ENCODE results near the gene ANKRD52.
"Not testable (repeated sequence)": the region's sequence is repeated elsewhere in the genome, so short reads cannot be mapped to it uniquely, and the experiment has no call there.

The ANKRD52 gene

DNA sequence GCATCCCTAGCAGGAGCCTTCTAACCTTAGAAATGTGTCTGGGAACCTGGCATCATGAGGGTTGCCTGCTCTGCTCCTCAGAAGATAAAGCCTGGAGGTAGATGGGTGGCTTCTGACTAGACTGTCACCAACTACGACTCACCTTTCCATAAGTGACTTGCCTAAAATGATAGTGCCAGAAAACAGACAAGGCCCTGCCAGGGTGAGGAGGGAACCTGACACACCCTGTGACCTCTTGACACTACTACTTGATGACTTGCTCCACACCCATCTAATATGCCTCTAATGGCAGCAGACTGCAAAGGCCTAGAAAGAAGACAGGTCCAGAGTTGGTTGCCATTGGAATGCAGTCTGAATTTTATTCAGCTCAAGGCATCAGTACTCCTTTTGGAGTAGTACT, 45.8 kb downstream of the ANKRD52 start:
- 92 to 94% methylated on average over 1 of the region's 1 CpG for WGBS, 2 experiments
- Histone ChIP-seq H3K4me3 (ENCODE audit: insufficient read depth, low read depth, low read length) (no peak overlapping the region), H3K27me3 (ENCODE audit: control insufficient read depth, insufficient read depth, low read length, poor library complexity, severe bottlenecking) (no peaks in the 10 kb centered on the region), H3K27ac (ENCODE audit: insufficient read depth, low read depth, low read length, poor library complexity, severe bottlenecking) (no peak overlapping the region), H3K36me3 (ENCODE audit: control insufficient read depth, insufficient read depth, low read length) (peaks cover 59% of the 10 kb centered on the region), H3K4me1 (ENCODE audit: control insufficient read depth, insufficient read depth, low read length) (no peaks in the 10 kb centered on the region), H3K9me3 (ENCODE audit: control insufficient read depth, low read length) (no peaks in the 10 kb centered on the region)

DNA sequence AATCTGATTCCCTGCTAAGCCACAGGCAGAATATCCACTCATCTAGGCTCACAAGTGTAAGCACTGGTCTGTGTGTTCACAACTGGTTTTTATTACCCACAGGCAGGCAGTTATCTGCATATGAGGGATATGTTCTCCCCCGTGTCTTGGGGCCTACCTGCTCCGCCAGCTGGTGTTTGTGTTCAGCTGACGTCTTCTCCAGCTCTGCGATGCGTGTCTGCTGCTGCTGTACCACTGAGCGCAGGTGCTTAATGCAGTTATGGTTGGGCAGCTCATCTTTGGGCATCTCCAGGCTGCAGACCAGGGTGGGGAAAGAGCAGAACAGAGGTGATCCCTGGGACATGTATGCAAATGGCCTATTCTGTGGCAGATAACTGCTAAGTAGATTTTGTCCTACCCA, 50.2 kb downstream of the ANKRD52 start:
- Histone ChIP-seq H3K9me3 (ENCODE audit: control insufficient read depth, low read length) (no peaks in the 10 kb centered on the region), H3K36me3 (ENCODE audit: control insufficient read depth, insufficient read depth, low read length) (peaks cover 65% of the 10 kb centered on the region), H3K4me1 (ENCODE audit: control insufficient read depth, insufficient read depth, low read length) (no peaks in the 10 kb centered on the region), H3K27me3 (ENCODE audit: control insufficient read depth, insufficient read depth, low read length, poor library complexity, severe bottlenecking) (no peaks in the 10 kb centered on the region), H3K4me3 (ENCODE audit: insufficient read depth, low read depth, low read length) (no peak overlapping the region), H3K27ac (ENCODE audit: insufficient read depth, low read depth, low read length, poor library complexity, severe bottlenecking) (no peak overlapping the region)
- 96 to 98% methylated on average over 6 of the region's 6 CpGs for WGBS, 2 experiments

DNA sequence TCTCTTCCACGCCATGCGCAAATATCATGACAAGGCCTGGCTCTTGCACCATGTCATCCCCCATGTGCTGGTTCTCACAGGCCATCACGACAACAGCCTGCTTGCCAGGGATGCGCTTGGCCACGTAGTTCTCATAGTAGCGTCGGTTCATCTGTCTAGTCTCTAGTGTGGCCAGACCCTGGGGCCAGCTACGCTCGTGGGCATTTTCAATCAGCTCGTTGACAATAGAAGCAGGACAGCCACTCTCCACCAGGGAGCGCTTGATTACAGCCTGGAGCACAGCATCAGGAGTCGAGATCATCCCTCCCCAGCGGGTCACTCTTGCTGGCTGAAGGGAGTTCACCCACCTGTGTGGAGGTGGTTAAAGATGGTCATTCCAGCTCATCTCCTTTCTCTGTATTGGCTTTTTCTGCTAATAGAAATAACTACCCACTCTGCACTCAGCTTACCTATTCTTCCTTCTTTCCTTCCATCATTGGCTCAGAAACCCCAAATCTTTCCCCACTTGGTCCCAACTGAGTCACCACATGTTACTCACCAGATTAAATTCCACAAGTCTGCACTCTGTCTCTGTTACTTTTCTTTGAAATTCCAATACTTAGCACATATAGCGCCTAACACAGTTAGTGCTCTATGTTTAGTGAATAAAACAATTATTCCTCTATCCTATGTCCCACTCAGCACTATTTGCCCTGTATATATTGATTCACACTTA, 51.6 kb downstream of the ANKRD52 start:
- Histone ChIP-seq H3K36me3 (ENCODE audit: control insufficient read depth, insufficient read depth, low read length) (peaks cover 55% of the 10 kb centered on the region), H3K9me3 (ENCODE audit: control insufficient read depth, low read length) (no peaks in the 10 kb centered on the region), H3K4me3 (ENCODE audit: insufficient read depth, low read depth, low read length) (no peak overlapping the region), H3K27ac (ENCODE audit: insufficient read depth, low read depth, low read length, poor library complexity, severe bottlenecking) (no peak overlapping the region), H3K4me1 (ENCODE audit: control insufficient read depth, insufficient read depth, low read length) (no peaks in the 10 kb centered on the region), H3K27me3 (ENCODE audit: control insufficient read depth, insufficient read depth, low read length, poor library complexity, severe bottlenecking) (no peaks in the 10 kb centered on the region)
- WGBS, 2 experiments: 80 to 82% methylated on average over 14 of the region's 14 CpGs

DNA sequence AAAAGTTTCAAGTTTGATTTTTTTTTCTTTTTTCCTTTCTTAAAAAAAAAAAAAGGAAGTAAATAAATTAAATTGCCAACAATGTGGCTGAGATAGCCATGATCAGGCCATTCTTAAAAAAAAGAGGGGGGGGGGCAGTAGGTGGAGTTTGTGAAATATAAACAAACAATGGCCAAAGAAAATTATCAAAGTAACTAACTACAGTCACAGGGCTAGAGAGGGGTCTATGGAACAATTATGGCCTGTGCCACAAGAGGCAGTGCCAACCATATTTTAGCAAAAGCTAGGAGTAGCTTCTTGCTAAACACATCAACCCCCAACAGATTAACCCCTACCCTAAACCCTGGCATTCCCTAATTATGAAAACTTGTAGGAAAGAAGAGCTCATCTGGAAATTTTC, 52.7 kb downstream of the ANKRD52 start:
- H3K9me3 ChIP-seq (ENCODE audit: control insufficient read depth, low read length): no peaks in the 10 kb centered on the region
- H3K27ac ChIP-seq (ENCODE audit: insufficient read depth, low read depth, low read length, poor library complexity, severe bottlenecking): no peak overlapping the region
- H3K27me3 ChIP-seq (ENCODE audit: control insufficient read depth, insufficient read depth, low read length, poor library complexity, severe bottlenecking): no peaks in the 10 kb centered on the region
- H3K4me3 ChIP-seq (ENCODE audit: insufficient read depth, low read depth, low read length): no peak overlapping the region
- peaks cover 51% of the 10 kb centered on the region for H3K36me3 ChIP-seq (ENCODE audit: control insufficient read depth, insufficient read depth, low read length)
- H3K4me1 ChIP-seq (ENCODE audit: control insufficient read depth, insufficient read depth, low read length): no peaks in the 10 kb centered on the region

DNA sequence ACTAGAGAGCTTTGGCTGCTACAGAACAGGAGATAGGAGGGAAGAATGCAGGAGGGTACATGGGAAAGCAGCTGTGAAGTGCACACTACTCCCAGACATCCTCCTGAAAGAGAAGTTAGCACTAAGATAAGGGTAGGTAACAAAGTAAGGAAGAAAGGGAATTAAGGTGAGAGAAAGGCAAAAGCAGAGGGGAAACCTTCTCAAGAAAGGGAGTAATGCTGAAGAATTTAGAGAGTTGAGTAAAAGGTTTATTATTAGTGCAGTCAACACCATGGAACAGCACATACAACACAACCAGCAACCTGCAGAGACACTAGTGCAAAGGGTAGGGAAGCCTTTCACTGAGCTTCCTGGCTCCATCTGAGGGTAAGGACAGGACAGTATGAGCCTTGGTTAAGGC, 53.9 kb downstream of the ANKRD52 start:
- Histone ChIP-seq H3K9me3 (ENCODE audit: control insufficient read depth, low read length) (no peaks in the 10 kb centered on the region), H3K4me3 (ENCODE audit: insufficient read depth, low read depth, low read length) (no peak overlapping the region), H3K27me3 (ENCODE audit: control insufficient read depth, insufficient read depth, low read length, poor library complexity, severe bottlenecking) (no peaks in the 10 kb centered on the region), H3K27ac (ENCODE audit: insufficient read depth, low read depth, low read length, poor library complexity, severe bottlenecking) (no peak overlapping the region), H3K36me3 (ENCODE audit: control insufficient read depth, insufficient read depth, low read length) (peaks cover 41% of the 10 kb centered on the region), H3K4me1 (ENCODE audit: control insufficient read depth, insufficient read depth, low read length) (no peaks in the 10 kb centered on the region)

DNA sequence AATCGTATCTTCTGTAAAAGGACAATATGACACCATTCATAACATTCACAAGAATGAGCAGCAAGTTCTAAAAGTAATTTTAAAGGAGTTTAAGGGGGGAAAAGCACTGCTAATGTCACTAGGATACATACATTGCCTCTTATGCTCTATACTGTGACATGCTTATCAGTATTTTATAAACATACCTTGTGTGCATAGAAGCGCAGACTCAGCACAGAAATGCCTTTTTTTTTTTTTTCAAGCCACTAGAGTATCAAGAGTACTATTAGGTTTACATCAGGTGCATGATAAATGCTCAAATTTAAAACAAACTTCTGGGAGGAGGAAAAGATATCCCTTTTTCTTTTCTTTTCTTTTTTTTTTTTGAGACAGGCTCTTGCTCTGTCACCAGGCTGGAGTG, 55.3 kb downstream of the ANKRD52 start:
- H3K4me3 ChIP-seq (ENCODE audit: insufficient read depth, low read depth, low read length): no peak overlapping the region
- H3K27me3 ChIP-seq (ENCODE audit: control insufficient read depth, insufficient read depth, low read length, poor library complexity, severe bottlenecking): no peaks in the 10 kb centered on the region
- WGBS, 2 experiments: 88 to 95% methylated on average over 1 to 2 of the region's 2 CpGs
- H3K27ac ChIP-seq (ENCODE audit: insufficient read depth, low read depth, low read length, poor library complexity, severe bottlenecking): no peak overlapping the region
- H3K36me3 ChIP-seq (ENCODE audit: control insufficient read depth, insufficient read depth, low read length): peaks cover 30% of the 10 kb centered on the region
- H3K9me3 ChIP-seq (ENCODE audit: control insufficient read depth, low read length): no peaks in the 10 kb centered on the region
- H3K4me1 ChIP-seq (ENCODE audit: control insufficient read depth, insufficient read depth, low read length): no peaks in the 10 kb centered on the region

DNA sequence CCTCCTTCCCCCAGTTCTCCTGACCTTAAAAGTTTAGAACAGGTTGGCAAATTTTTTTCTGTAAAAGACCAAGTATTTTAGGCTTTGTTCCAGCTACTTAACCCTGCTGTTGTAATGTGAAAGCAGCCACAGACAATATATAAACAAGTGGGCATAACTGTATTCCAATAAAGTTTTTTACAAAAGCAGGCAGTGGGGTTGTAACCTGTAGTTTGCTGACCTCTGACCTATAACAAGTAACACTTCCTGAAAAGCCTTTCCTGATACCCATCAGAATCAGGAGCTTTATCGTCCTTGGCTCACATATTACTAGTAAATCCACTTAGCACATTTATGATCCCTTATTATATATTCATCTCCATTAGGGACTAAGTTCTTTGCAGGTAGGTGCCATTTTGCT, 55.8 kb downstream of the ANKRD52 start:
- WGBS, 2 experiments: 79 to 89% methylated on average over 1 of the region's 1 CpG
- H3K4me1 ChIP-seq (ENCODE audit: control insufficient read depth, insufficient read depth, low read length): no peaks in the 10 kb centered on the region
- H3K36me3 ChIP-seq (ENCODE audit: control insufficient read depth, insufficient read depth, low read length): peaks cover 25% of the 10 kb centered on the region
- H3K27me3 ChIP-seq (ENCODE audit: control insufficient read depth, insufficient read depth, low read length, poor library complexity, severe bottlenecking): no peaks in the 10 kb centered on the region
- H3K4me3 ChIP-seq (ENCODE audit: insufficient read depth, low read depth, low read length): no peak overlapping the region
- no peaks in the 10 kb centered on the region for H3K9me3 ChIP-seq (ENCODE audit: control insufficient read depth, low read length)
- no peak overlapping the region for H3K27ac ChIP-seq (ENCODE audit: insufficient read depth, low read depth, low read length, poor library complexity, severe bottlenecking)

DNA sequence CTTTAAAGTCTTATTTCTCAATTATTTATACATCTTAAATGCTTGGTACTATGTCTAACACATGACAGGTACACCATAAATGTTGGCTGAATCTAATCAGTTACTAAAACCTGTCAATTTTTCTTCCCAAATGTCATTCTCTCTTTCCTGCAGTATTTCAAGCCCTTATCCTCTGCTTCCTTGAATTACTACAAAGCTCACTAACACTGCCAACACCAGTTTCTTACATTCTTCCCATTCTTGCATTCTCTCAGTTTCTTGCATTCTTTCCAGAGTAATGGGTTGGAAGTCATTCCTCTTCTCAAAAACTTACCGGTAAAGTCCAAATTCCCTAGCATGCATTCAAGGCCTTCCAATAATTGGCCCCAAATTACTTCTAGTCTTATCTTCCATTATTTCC, 59.3 kb downstream of the ANKRD52 start:
- no peak overlapping the region for H3K4me3 ChIP-seq (ENCODE audit: insufficient read depth, low read depth, low read length)
- no peaks in the 10 kb centered on the region for H3K4me1 ChIP-seq (ENCODE audit: control insufficient read depth, insufficient read depth, low read length)
- H3K9me3 ChIP-seq (ENCODE audit: control insufficient read depth, low read length): no peaks in the 10 kb centered on the region
- no peaks in the 10 kb centered on the region for H3K36me3 ChIP-seq (ENCODE audit: control insufficient read depth, insufficient read depth, low read length)
- WGBS, 2 experiments: 82 to 86% methylated on average over 1 of the region's 1 CpG
- H3K27me3 ChIP-seq (ENCODE audit: control insufficient read depth, insufficient read depth, low read length, poor library complexity, severe bottlenecking): no peaks in the 10 kb centered on the region
- no peak overlapping the region for H3K27ac ChIP-seq (ENCODE audit: insufficient read depth, low read depth, low read length, poor library complexity, severe bottlenecking)

DNA sequence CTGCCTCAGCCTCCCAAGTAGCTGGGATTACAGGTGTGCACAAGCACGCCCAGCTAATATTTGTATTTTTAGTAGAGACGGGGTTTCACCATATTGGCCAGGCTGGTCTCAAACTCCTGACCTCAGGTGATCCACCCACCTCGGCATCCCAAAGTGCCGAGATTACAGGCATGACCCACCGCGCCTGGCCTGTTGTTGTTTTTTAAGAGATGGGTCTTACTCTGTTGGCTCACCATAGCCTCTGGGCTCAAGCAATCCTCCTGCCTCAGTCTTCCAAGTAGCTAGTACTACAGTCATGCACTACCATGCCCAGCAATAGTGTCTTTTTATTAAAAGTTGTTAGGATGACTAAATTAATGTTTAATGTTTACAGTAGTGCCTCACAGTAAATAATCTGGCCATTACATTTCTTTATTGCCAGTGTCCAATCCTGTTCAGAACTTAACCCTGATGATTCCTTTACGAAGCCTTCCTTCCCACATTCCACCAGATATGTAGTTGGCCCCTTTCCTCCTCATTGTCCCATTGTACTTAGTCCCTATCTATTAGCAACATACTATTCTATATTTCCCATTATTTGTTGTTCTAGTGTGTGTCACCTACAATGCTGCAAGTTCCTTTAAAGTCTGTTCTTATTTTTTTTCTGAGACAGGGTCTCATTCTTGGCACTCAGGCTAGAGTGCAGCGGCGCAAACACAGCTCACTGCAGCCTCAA, 60.1 kb downstream of the ANKRD52 start:
- Histone ChIP-seq H3K4me3 (ENCODE audit: insufficient read depth, low read depth, low read length) (no peak overlapping the region), H3K27ac (ENCODE audit: insufficient read depth, low read depth, low read length, poor library complexity, severe bottlenecking) (no peak overlapping the region), H3K27me3 (ENCODE audit: control insufficient read depth, insufficient read depth, low read length, poor library complexity, severe bottlenecking) (no peaks in the 10 kb centered on the region), H3K36me3 (ENCODE audit: control insufficient read depth, insufficient read depth, low read length) (no peaks in the 10 kb centered on the region), H3K9me3 (ENCODE audit: control insufficient read depth, low read length) (no peaks in the 10 kb centered on the region), H3K4me1 (ENCODE audit: control insufficient read depth, insufficient read depth, low read length) (no peaks in the 10 kb centered on the region)
- 94 to 95% methylated on average over 9 of the region's 9 CpGs for WGBS, 2 experiments

DNA sequence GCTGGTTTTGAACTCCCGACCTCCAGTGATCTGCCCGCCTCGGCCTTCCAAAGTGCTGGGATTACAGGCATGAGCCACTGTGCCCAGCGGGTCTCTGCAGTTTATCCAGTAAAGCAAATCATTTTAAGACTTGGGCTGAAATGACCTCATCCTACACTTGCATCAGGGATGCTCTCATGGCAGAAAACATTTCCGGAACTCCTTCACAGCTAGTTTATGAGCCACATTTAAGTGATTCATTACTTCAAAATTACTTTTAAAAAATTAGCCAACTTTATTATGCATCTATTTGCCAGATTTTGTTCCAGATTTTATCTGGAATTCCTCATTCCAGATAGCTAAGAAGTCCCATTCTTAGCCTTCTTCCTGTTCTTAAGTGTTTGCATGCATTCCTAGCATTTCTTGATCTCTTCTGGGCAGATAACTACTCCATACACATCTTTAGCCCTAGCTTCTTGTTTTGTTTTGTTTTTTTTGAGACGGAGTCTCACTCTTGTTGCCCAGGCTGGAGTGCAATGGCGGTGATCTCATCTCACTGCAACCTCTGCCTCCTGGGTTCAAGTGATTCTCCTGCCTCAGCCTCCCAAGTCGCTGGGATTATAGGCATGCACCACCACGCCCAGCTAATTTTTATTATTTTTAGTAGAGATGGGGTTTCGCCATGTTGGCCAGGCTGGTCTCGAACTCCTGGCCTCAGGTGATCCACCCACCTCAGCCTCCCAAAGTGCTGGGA, 61.2 kb downstream of the ANKRD52 start:
- H3K4me3 ChIP-seq (ENCODE audit: insufficient read depth, low read depth, low read length); H3K4me1 ChIP-seq (ENCODE audit: control insufficient read depth, insufficient read depth, low read length); H3K27ac ChIP-seq (ENCODE audit: insufficient read depth, low read depth, low read length, poor library complexity, severe bottlenecking); H3K9me3 ChIP-seq (ENCODE audit: control insufficient read depth, low read length); H3K27me3 ChIP-seq (ENCODE audit: control insufficient read depth, insufficient read depth, low read length, poor library complexity, severe bottlenecking); H3K36me3 ChIP-seq (ENCODE audit: control insufficient read depth, insufficient read depth, low read length): not testable (repeated sequence)
- 93 to 94% methylated on average over 11 of the region's 11 CpGs for WGBS, 2 experiments

Measured in ectodermal cell (in vitro differentiated cells).